Measurements from ENCODE around the gene TRIM27. TPM values are rescaled to one million over a fixed set of nuclear protein-coding genes. Genes with fewer than 3 reads are reported as not detected.
"Not testable (repeated sequence)": the region's sequence is repeated elsewhere in the genome, so short reads cannot be mapped to it uniquely, and the experiment has no call there.

The TRIM27 gene
- 43.4 TPM for polyA plus RNA-seq (2013, experiment 1 of 2)
- polyA plus RNA-seq (2013, experiment 2 of 2), result 43.6 TPM

GRCh38 chr6:28923318-28924102, at the start of gene TRIM27:
TRIM27 (minus strand) TSS chr6:28923985; CDS start chr6:28923632, 353 bp downstream.
- Histone ChIP-seq H4K5ac (ENCODE audit: low read length) (no peak within 1 kb of the TSS), H2BK5ac (ENCODE audit: low read length) (peak within 1 kb of the TSS; percentile 85), H2BK15ac (replicated peaks; ENCODE audit: low read depth) (no peak within 1 kb of the TSS), H3K18ac (ENCODE audit: low read length) (peak within 1 kb of the TSS; percentile 94), H3K4me1 (ENCODE audit: control insufficient read depth, low read depth, low read length) (peaks cover 10% of the 10 kb centered on the region), H3K27me3 (ENCODE audit: insufficient read depth, low read length, poor library complexity) (no peaks in the 10 kb centered on the region), H3K36me3 (ENCODE audit: control insufficient read depth, insufficient read depth, low read length) (peaks cover 15% of the 10 kb centered on the region), H2AK5ac (ENCODE audit: low read length) (peak within 1 kb of the TSS; percentile 64), H4K8ac (ENCODE audit: low read depth, low read length) (no peak within 1 kb of the TSS), H3K79me2 (ENCODE audit: control insufficient read depth, insufficient read depth, low read length) (peaks cover 39% of the 10 kb centered on the region), H3K27ac (ENCODE audit: low read depth, low read length) (peak within 1 kb of the TSS; percentile 96), H3K79me1 (ENCODE audit: low read length) (peaks cover 24% of the 10 kb centered on the region), H3K56ac (ENCODE audit: low read length) (peak within 1 kb of the TSS; percentile 98), H3K4me3 (ENCODE audit: low read length) (peak within 1 kb of the TSS; percentile 89), H2BK120ac (ENCODE audit: low read depth, low read length) (no peak within 1 kb of the TSS), H3K4ac (ENCODE audit: low read depth, low read length) (peak within 1 kb of the TSS; percentile 66), H3K23ac (ENCODE audit: low read length) (peak within 1 kb of the TSS; percentile 95), H3K4me2 (ENCODE audit: low read length) (peak within 1 kb of the TSS; percentile 91), H3K9ac (ENCODE audit: low read length) (peak within 1 kb of the TSS; percentile 98)
- DNase-seq, result peak; percentile 96
- WGBS (ENCODE audit: extremely low coverage, insufficient coverage, low lambda C conversion rate), result no CpG with 5 or more reads among the region's 89 CpGs

GRCh38 chr6:28970056-28970455, 46.3 kb upstream of the TRIM27 start:
- not testable (repeated sequence) for H3K4me1 ChIP-seq (ENCODE audit: control insufficient read depth, low read depth, low read length); H3K79me2 ChIP-seq (ENCODE audit: control insufficient read depth, insufficient read depth, low read length); H3K27ac ChIP-seq (ENCODE audit: low read depth, low read length); H3K4me2 ChIP-seq (ENCODE audit: low read length); H3K9ac ChIP-seq (ENCODE audit: low read length); H2BK15ac ChIP-seq (replicated peaks; ENCODE audit: low read depth); H3K56ac ChIP-seq (ENCODE audit: low read length); DNase-seq; H3K79me1 ChIP-seq (ENCODE audit: low read length); H2AK5ac ChIP-seq (ENCODE audit: low read length); H3K4ac ChIP-seq (ENCODE audit: low read depth, low read length); H2BK5ac ChIP-seq (ENCODE audit: low read length); H4K5ac ChIP-seq (ENCODE audit: low read length); H3K18ac ChIP-seq (ENCODE audit: low read length); H2BK120ac ChIP-seq (ENCODE audit: low read depth, low read length); H3K27me3 ChIP-seq (ENCODE audit: insufficient read depth, low read length, poor library complexity); H3K4me3 ChIP-seq (ENCODE audit: low read length); H4K8ac ChIP-seq (ENCODE audit: low read depth, low read length); H3K36me3 ChIP-seq (ENCODE audit: control insufficient read depth, insufficient read depth, low read length); H3K23ac ChIP-seq (ENCODE audit: low read length)
- WGBS (ENCODE audit: extremely low coverage, insufficient coverage, low lambda C conversion rate), result no CpG with 5 or more reads among the region's 21 CpGs

GRCh38 chr6:28969129-28969528, 45.3 kb upstream of the TRIM27 start:
- Histone ChIP-seq H3K4me3 (ENCODE audit: low read length) (no peak overlapping the region), H3K23ac (ENCODE audit: low read length) (no peak overlapping the region), H3K4me2 (ENCODE audit: low read length) (no peak overlapping the region), H3K27ac (ENCODE audit: low read depth, low read length) (no peak overlapping the region), H3K79me2 (ENCODE audit: control insufficient read depth, insufficient read depth, low read length) (no peaks in the 10 kb centered on the region), H4K8ac (ENCODE audit: low read depth, low read length) (no peak overlapping the region), H3K4ac (ENCODE audit: low read depth, low read length) (no peak overlapping the region), H3K56ac (ENCODE audit: low read length) (no peak overlapping the region), H2BK120ac (ENCODE audit: low read depth, low read length) (no peak overlapping the region), H3K36me3 (ENCODE audit: control insufficient read depth, insufficient read depth, low read length) (no peaks in the 10 kb centered on the region), H3K27me3 (ENCODE audit: insufficient read depth, low read length, poor library complexity) (no peaks in the 10 kb centered on the region), H3K79me1 (ENCODE audit: low read length) (no peaks in the 10 kb centered on the region), H3K4me1 (ENCODE audit: control insufficient read depth, low read depth, low read length) (no peaks in the 10 kb centered on the region), H2AK5ac (ENCODE audit: low read length) (no peak overlapping the region), H4K5ac (ENCODE audit: low read length) (no peak overlapping the region), H2BK15ac (replicated peaks; ENCODE audit: low read depth) (no peak overlapping the region), H3K18ac (ENCODE audit: low read length) (no peak overlapping the region), H3K9ac (ENCODE audit: low read length) (no peak overlapping the region), H2BK5ac (ENCODE audit: low read length) (no peak overlapping the region)
- peak; percentile 36 for DNase-seq
- WGBS (ENCODE audit: extremely low coverage, insufficient coverage, low lambda C conversion rate), result no CpG with 5 or more reads among the region's 15 CpGs

GRCh38 chr6:28968476-28968875, 44.7 kb upstream of the TRIM27 start:
- Histone ChIP-seq H3K18ac (ENCODE audit: low read length) (no peak overlapping the region), H2BK5ac (ENCODE audit: low read length) (no peak overlapping the region), H4K5ac (ENCODE audit: low read length) (no peak overlapping the region), H3K36me3 (ENCODE audit: control insufficient read depth, insufficient read depth, low read length) (no peaks in the 10 kb centered on the region), H4K8ac (ENCODE audit: low read depth, low read length) (no peak overlapping the region), H3K4me1 (ENCODE audit: control insufficient read depth, low read depth, low read length) (no peaks in the 10 kb centered on the region), H3K79me2 (ENCODE audit: control insufficient read depth, insufficient read depth, low read length) (no peaks in the 10 kb centered on the region), H3K4ac (ENCODE audit: low read depth, low read length) (no peak overlapping the region), H3K27ac (ENCODE audit: low read depth, low read length) (no peak overlapping the region), H3K4me3 (ENCODE audit: low read length) (no peak overlapping the region), H3K27me3 (ENCODE audit: insufficient read depth, low read length, poor library complexity) (no peaks in the 10 kb centered on the region), H3K9ac (ENCODE audit: low read length) (no peak overlapping the region), H3K4me2 (ENCODE audit: low read length) (no peak overlapping the region), H3K23ac (ENCODE audit: low read length) (no peak overlapping the region), H2AK5ac (ENCODE audit: low read length) (no peak overlapping the region), H3K79me1 (ENCODE audit: low read length) (no peaks in the 10 kb centered on the region), H3K56ac (ENCODE audit: low read length) (no peak overlapping the region), H2BK15ac (replicated peaks; ENCODE audit: low read depth) (no peak overlapping the region), H2BK120ac (ENCODE audit: low read depth, low read length) (no peak overlapping the region)
- DNase-seq, result no peak
- no CpG with 5 or more reads among the region's 4 CpGs for WGBS (ENCODE audit: extremely low coverage, insufficient coverage, low lambda C conversion rate)

- Histone ChIP-seq H3K79me1 (ENCODE audit: low read length) (no peaks in the 10 kb centered on the region), H3K56ac (ENCODE audit: low read length) (no peak overlapping the region), H3K27ac (ENCODE audit: low read depth, low read length) (no peak overlapping the region), H4K5ac (ENCODE audit: low read length) (no peak overlapping the region), H3K9ac (ENCODE audit: low read length) (no peak overlapping the region), H3K36me3 (ENCODE audit: control insufficient read depth, insufficient read depth, low read length) (no peaks in the 10 kb centered on the region), H2BK15ac (replicated peaks; ENCODE audit: low read depth) (no peak overlapping the region), H3K79me2 (ENCODE audit: control insufficient read depth, insufficient read depth, low read length) (no peaks in the 10 kb centered on the region), H3K27me3 (ENCODE audit: insufficient read depth, low read length, poor library complexity) (no peaks in the 10 kb centered on the region), H3K18ac (ENCODE audit: low read length) (no peak overlapping the region), H3K4me2 (ENCODE audit: low read length) (no peak overlapping the region), H2AK5ac (ENCODE audit: low read length) (no peak overlapping the region), H3K4ac (ENCODE audit: low read depth, low read length) (no peak overlapping the region), H3K4me1 (ENCODE audit: control insufficient read depth, low read depth, low read length) (no peaks in the 10 kb centered on the region), H2BK120ac (ENCODE audit: low read depth, low read length) (no peak overlapping the region), H3K23ac (ENCODE audit: low read length) (no peak overlapping the region), H3K4me3 (ENCODE audit: low read length) (no peak overlapping the region), H2BK5ac (ENCODE audit: low read length) (no peak overlapping the region), H4K8ac (ENCODE audit: low read depth, low read length) (no peak overlapping the region)
- no CpG with 5 or more reads among the region's 2 CpGs for WGBS (ENCODE audit: extremely low coverage, insufficient coverage, low lambda C conversion rate)
- DNase-seq, result no peak
Observed at GRCh38 chr6:28965706-28966105, 41.9 kb upstream of the TRIM27 start.

All from mesendoderm (in vitro differentiated cells).